Lung (tissue), 12 donors: ENCODE measurements around the gene WHRN. TPM values are rescaled to one million over a fixed set of nuclear protein-coding genes. Genes with fewer than 3 reads are reported as not detected.

Source experiments
- ATAC-seq: fragments of 200-7000 bp; cut with Tn5 transposase; one replicate; pipeline ENCODE4 v1.9.1; 2020; ENCODE audit warnings: moderate number of reproducible peaks; ENCODE audit not compliant: insufficient read depth, low FRiP score
- DNase-seq, 3 donors: peaks; one replicate each; pipeline ENCODE4 v3.0.0-alpha.2; 2013 to 2017
- H3K27ac ChIP-seq, 2 donors: one replicate each; pipeline ENCODE4 v1.5.1; 2013; ENCODE audit warnings: mild to moderate bottlenecking in 2 of 2, moderate library complexity in 2 of 2, control low read depth in 1 of 2, inconsistent platforms in 1 of 2, low read depth in 1 of 2, low read length in 1 of 2
- H3K27me3 ChIP-seq, 3 donors: one replicate each; pipeline ENCODE4 v1.5.1; 2013; ENCODE audit warnings: low read length in 2 of 3; ENCODE audit not compliant: control insufficient read depth in 3 of 3, insufficient read depth in 3 of 3
- H3K36me3 ChIP-seq, 4 donors: one replicate each; pipeline ENCODE4 v1.5.1; 2013; ENCODE audit warnings: low read length in 4 of 4, mild to moderate bottlenecking in 1 of 4, moderate library complexity in 1 of 4; ENCODE audit not compliant: control insufficient read depth in 4 of 4, insufficient read depth in 4 of 4
- H3K4me1 ChIP-seq, 5 donors: one replicate each; pipeline ENCODE4 v1.5.1; 2013; ENCODE audit warnings: low read length in 5 of 5, mild to moderate bottlenecking in 2 of 5, moderate library complexity in 1 of 5; ENCODE audit not compliant: control insufficient read depth in 5 of 5, insufficient read depth in 5 of 5
- H3K4me3 ChIP-seq: one replicate; pipeline ENCODE4 v1.5.1; 2013; ENCODE audit warnings: mild to moderate bottlenecking, control low read depth, moderate library complexity
- H3K9ac ChIP-seq, 2 donors: one replicate each; pipeline ENCODE4 v1.5.1; 2013; ENCODE audit warnings: low read length in 2 of 2, control low read depth in 1 of 2; ENCODE audit not compliant: insufficient read depth in 1 of 2
- H3K9me3 ChIP-seq, 4 donors: one replicate each; pipeline ENCODE4 v1.5.1; 2013; ENCODE audit warnings: low read length in 3 of 4, mild to moderate bottlenecking in 1 of 4, moderate library complexity in 1 of 4; ENCODE audit not compliant: control insufficient read depth in 4 of 4, insufficient read depth in 3 of 4
- WGBS, 2 donors: extraction: QIAGEN DNeasy Blood & Tissue Kit; methylation state at CpG; one replicate each; pipeline ENCODE4 v1.1.7; 2013; 5-methylcytosine and 5-hydroxymethylcytosine counted together
- polyA plus RNA-seq, 2 donors: library from polyadenylated mRNA; stranded (reverse); fragments of 200-250 nt; gene quantifications; one replicate each; pipeline ENCODE4 v1.2.1, GENCODE V29; 2013
- total RNA-seq, 2 donors: library from RNA; depleted of rRNA in 1 of 2; stranded (reverse); fragments of >200 nt in 1 of 2; gene quantifications; one replicate each; pipeline ENCODE4 v1.2.1, GENCODE V29; 2014 to 2021
- TF ChIP-seq, protein P1 (sequence below): IDR thresholded peaks from 2 replicates; pipeline ENCODE4 v1.5.1; 2012; ENCODE audit warnings: mild to moderate bottlenecking; ENCODE audit errors: control extremely low read depth, extremely low read depth
- donor health status: control.
- donor health status: control.
- donor health status: Bipolar disorder and iron deficiency.
- donor health status: healthy.
- donor health status: DM: yes; HTN: yes; CAD: no.

WHRN gene
- total and polyA plus RNA-seq, 4 donors, result 3.1 to 11.7 (median 5.6) TPM

DNA sequence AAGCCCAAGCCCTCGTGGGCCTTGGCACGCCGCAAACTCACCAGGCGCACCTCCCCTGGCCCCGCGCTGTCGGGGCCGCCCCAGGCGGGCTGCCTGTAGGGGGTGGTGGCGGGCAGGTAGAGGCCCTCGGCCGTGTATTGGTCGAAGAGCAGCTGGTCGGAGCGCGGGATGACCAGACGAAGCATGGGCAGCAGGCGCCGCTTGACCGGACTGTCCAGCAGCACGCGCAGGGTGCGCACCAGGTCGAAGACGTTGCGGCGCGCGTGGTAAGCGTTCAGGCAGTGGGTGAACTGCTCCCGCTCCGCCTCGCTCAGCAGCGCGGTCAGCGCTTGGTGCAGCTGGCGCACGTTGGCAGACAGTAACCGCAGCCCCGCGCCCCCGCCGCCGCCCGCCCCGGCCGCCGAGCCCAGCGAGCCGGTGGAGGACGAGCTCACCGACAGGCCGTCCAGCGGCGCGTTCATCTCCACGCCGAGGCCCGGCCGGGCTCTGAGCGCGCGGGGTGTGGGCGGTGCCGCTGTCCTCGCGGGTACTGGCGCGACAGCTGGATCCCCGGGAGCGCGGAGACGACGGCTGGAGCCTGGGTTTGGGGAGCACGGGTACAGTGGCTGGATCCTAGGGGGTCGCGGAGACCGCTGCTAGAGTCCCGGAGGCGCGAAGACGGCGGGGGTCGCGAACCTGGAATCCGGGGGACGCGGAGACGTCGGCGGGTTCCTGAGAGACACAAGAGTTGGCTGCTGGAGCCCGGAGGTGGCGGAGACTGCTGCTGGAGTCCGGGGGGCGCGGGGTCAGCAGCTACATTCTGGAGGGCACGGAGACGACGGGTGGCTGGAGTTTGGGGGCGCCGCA lies 709 bp downstream of the WHRN start:
- Histone ChIP-seq H3K4me1 (peaks cover 0 to 27% (median 9%) of the 10 kb centered on the region in 5 donors), H3K9me3 (peaks cover 0 to 4% (median 0%) of the 10 kb centered on the region in 4 donors), H3K9ac (peak overlapping the region in 1 of 2 donors; percentile 66), H3K27ac (peak overlapping the region in 1 of 2 donors; percentile 41), H3K36me3 (no peaks in the 10 kb centered on the region), H3K27me3 (peaks cover 0 to 12% (median 4%) of the 10 kb centered on the region in 3 donors), H3K4me3 (peak overlapping the region; percentile 47)
- ATAC-seq, result peak; percentile 49
- peak; percentile 60 to 73 (median 70) for DNase-seq
- WGBS, 2 donors, result 7% methylated on average over 86 to 101 of the region's 101 CpGs
- TF ChIP-seq, protein P1, sequence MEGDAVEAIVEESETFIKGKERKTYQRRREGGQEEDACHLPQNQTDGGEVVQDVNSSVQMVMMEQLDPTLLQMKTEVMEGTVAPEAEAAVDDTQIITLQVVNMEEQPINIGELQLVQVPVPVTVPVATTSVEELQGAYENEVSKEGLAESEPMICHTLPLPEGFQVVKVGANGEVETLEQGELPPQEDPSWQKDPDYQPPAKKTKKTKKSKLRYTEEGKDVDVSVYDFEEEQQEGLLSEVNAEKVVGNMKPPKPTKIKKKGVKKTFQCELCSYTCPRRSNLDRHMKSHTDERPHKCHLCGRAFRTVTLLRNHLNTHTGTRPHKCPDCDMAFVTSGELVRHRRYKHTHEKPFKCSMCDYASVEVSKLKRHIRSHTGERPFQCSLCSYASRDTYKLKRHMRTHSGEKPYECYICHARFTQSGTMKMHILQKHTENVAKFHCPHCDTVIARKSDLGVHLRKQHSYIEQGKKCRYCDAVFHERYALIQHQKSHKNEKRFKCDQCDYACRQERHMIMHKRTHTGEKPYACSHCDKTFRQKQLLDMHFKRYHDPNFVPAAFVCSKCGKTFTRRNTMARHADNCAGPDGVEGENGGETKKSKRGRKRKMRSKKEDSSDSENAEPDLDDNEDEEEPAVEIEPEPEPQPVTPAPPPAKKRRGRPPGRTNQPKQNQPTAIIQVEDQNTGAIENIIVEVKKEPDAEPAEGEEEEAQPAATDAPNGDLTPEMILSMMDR, result no peak

- WGBS, 2 donors, result 67 to 75% methylated on average over 18 of the region's 18 CpGs
- H3K4me1 ChIP-seq, result peaks cover 0 to 27% (median 9%) of the 10 kb centered on the region in 5 donors
- no peak overlapping the region for H3K27ac ChIP-seq
- H3K9me3 ChIP-seq, result peaks cover 0 to 5% (median 0%) of the 10 kb centered on the region in 4 donors
- peaks cover 0 to 12% (median 4%) of the 10 kb centered on the region in 3 donors for H3K27me3 ChIP-seq
- no peak overlapping the region for H3K4me3 ChIP-seq
- ATAC-seq (no peak), DNase-seq (peak in 1 of 3 donors; percentile 27)
- TF ChIP-seq, protein P1, result no peak
- peak overlapping the region in 1 of 2 donors; percentile 14 for H3K9ac ChIP-seq
- no peaks in the 10 kb centered on the region for H3K36me3 ChIP-seq
Measured at GRCh38 chr9:114503522-114504340, 1.5 kb downstream of the WHRN start.

DNA sequence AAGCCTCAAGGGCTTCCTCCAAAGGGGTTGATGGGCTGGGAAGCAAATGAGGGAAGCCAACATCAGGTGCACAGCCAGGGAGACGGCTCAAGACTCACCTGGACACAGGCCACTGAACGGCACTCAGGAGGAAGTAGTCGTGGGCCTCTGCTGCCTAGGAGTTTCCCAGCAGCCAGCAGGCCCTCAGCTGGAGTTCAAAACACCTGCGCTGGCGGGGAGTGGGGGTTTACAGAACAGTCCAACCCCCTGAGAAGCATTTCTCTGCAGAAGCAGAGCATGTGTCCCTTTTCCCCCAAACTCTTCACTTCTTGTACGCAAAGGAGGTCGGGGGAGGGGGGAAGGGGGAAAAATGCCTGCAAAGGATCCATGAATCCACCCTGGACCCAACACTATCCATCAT lies 2.3 kb downstream of the WHRN start:
- Histone ChIP-seq H3K9me3 (peaks cover 0 to 5% (median 0%) of the 10 kb centered on the region in 4 donors), H3K4me3 (no peak overlapping the region), H3K27ac (no peak overlapping the region), H3K36me3 (no peaks in the 10 kb centered on the region), H3K27me3 (peaks cover 0 to 9% (median 4%) of the 10 kb centered on the region in 3 donors), H3K4me1 (peaks cover 0 to 27% (median 9%) of the 10 kb centered on the region in 5 donors), H3K9ac (no peak overlapping the region)
- TF ChIP-seq, protein P1, result no peak
- no peak for DNase-seq
- WGBS, 2 donors, result 55 to 61% methylated on average over 7 of the region's 7 CpGs
- ATAC-seq, result no peak
